Measurements from ENCODE around the gene FAXDC2.

DNA sequence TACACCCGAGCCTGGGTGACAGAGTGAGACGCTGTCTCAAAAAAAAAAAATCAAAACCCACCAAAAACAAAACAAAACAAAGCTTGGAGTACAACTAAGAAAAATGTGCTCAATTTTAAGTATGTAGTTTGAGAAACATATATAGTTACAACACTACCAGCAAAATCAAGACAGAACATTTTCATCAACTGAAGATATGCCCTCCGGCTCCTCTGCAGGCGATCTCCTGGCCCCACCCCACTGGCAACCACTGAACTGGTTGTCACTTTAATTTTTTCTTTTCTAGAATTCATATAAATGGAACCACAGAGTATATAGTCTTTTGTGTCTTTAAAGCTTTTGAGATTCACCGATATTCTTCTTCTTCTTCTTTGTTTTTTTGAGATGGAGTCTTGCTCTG is 43.0 kb upstream of the FAXDC2 start:
- TF ChIP-seq, protein P1, sequence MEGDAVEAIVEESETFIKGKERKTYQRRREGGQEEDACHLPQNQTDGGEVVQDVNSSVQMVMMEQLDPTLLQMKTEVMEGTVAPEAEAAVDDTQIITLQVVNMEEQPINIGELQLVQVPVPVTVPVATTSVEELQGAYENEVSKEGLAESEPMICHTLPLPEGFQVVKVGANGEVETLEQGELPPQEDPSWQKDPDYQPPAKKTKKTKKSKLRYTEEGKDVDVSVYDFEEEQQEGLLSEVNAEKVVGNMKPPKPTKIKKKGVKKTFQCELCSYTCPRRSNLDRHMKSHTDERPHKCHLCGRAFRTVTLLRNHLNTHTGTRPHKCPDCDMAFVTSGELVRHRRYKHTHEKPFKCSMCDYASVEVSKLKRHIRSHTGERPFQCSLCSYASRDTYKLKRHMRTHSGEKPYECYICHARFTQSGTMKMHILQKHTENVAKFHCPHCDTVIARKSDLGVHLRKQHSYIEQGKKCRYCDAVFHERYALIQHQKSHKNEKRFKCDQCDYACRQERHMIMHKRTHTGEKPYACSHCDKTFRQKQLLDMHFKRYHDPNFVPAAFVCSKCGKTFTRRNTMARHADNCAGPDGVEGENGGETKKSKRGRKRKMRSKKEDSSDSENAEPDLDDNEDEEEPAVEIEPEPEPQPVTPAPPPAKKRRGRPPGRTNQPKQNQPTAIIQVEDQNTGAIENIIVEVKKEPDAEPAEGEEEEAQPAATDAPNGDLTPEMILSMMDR (conservative IDR thresholded peaks at IDR 0.05 in 1 of 2, IDR thresholded peaks at IDR 0.05 in 1 of 2; ENCODE audit: low read depth in 1 of 2, low read length in 2 of 2), result no peak
- no peak for TF ChIP-seq EZH2 (IDR thresholded peaks at IDR 0.05; ENCODE audit: low read length, missing control alignments)

Data from fibroblast of lung (primary cell).